Osteocyte (in vitro differentiated cells): Measurements from ENCODE around the gene LGALS16. TPM values are rescaled to one million over a fixed set of nuclear protein-coding genes. Genes with fewer than 3 reads are reported as not detected.

Experiments used
- DNase-seq: peaks from one replicate; pipeline ENCODE4 v3.0.0; 2021; ENCODE audit warnings: mixed read lengths; ENCODE audit not compliant: unreplicated experiment; ENCODE audit errors: extremely low spot score
- H3K27ac Mint-ChIP-seq: one replicate; pipeline ENCODE4 v1.8.0; 2021; ENCODE audit warnings: mild to moderate bottlenecking, mixed read lengths; ENCODE audit not compliant: unreplicated experiment
- H3K27me3 Mint-ChIP-seq: one replicate; pipeline ENCODE4 v1.8.0; 2021; ENCODE audit warnings: mixed read lengths; ENCODE audit not compliant: unreplicated experiment
- H3K36me3 Mint-ChIP-seq: one replicate; pipeline ENCODE4 v1.8.0; 2021; ENCODE audit warnings: mixed read lengths; ENCODE audit not compliant: unreplicated experiment
- H3K4me1 Mint-ChIP-seq: one replicate; pipeline ENCODE4 v1.8.0; 2021; ENCODE audit warnings: mixed read lengths; ENCODE audit not compliant: unreplicated experiment
- H3K4me3 Mint-ChIP-seq: one replicate; pipeline ENCODE4 v1.8.0; 2021; ENCODE audit warnings: mild to moderate bottlenecking, moderate library complexity, mixed read lengths; ENCODE audit not compliant: unreplicated experiment
- H3K9me3 Mint-ChIP-seq: one replicate; pipeline ENCODE4 v1.8.0; 2021; ENCODE audit warnings: mixed read lengths; ENCODE audit not compliant: unreplicated experiment
- CTCF ChIP-seq: fragments of 200-600 bp; sonication (generic); IDR thresholded peaks from 2 replicates; pipeline ENCODE4 v1.5.0; 2021; ENCODE audit warnings: antibody characterized with exemption, mild to moderate bottlenecking, moderate library complexity
- total RNA-seq: library from RNA; stranded (reverse); gene quantifications from 2 replicates; pipeline ENCODE4 v1.2.1, GENCODE V29; 2021

LGALS16 gene
- total RNA-seq, 1 donor from 2014 or later = not detected

DNA sequence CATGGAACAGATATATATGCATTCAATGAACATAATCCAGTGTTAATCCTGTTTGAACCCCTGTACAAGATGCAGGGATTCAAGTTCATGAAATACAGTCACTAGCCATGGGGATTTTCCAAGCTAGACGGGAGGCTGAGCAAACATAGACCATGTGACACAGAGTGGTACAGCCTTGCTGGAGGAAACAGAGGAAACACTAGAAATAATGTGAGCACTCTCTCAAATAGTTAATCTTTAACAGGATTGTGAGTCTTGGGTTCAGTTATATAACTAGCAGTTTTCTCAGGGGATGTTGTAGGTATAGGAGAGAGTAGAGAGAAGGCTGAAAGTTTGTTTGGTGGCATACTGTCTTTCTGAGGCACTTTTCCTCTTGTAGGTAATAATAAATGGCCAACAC, 13.9 kb upstream of the LGALS16 start:
- Mint-ChIP-seq H3K27me3 (no peaks in the 10 kb centered on the region), H3K27ac (no peak overlapping the region), H3K4me1 (no peaks in the 10 kb centered on the region), H3K9me3 (no peaks in the 10 kb centered on the region), H3K36me3 (no peaks in the 10 kb centered on the region), H3K4me3 (no peak overlapping the region)
- no peak for TF ChIP-seq CTCF
- DNase-seq = no peak

GRCh38 chr19:39643591-39643990, 12.1 kb upstream of the LGALS16 start:
- H3K4me3 Mint-ChIP-seq = no peak overlapping the region
- no peaks in the 10 kb centered on the region for H3K27me3 Mint-ChIP-seq
- no peak for TF ChIP-seq CTCF
- H3K4me1 Mint-ChIP-seq = no peaks in the 10 kb centered on the region
- no peaks in the 10 kb centered on the region for H3K36me3 Mint-ChIP-seq
- H3K27ac Mint-ChIP-seq = no peak overlapping the region
- H3K9me3 Mint-ChIP-seq = no peaks in the 10 kb centered on the region
- DNase-seq = no peak

DNA sequence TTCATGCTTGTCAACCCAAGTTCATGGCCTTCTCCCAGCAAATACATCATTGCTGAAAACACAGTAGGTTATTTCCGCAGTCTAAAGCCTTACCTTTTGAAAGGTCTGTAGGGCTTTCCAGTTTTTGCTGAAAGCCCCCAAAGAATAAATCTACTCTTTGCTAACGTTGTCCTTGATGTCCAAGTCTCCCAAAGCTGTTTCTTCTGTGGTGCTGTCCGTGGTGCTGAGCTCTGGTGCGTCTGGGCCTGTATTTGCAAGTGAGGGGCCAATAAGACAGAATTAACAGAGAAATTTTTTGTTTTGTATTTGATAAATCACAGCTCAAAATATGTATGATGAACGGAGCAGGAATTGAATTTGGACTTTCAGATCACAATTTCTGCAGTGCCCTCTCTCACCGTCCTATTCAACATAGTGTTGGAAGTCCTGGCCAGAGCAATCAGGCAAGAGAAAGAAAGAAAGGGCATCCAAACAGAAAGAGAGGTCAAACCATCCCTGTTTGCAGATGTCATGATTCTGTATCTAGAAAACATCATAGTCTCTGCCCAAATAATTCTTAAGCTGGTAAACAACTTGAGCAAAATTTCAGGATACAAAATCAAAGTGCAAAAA, 9.8 kb upstream of the LGALS16 start:
- no peaks in the 10 kb centered on the region for H3K4me1 Mint-ChIP-seq
- no peak for TF ChIP-seq CTCF
- DNase-seq = no peak
- no peaks in the 10 kb centered on the region for H3K36me3 Mint-ChIP-seq
- no peak overlapping the region for H3K27ac Mint-ChIP-seq
- H3K4me3 Mint-ChIP-seq = no peak overlapping the region
- no peaks in the 10 kb centered on the region for H3K27me3 Mint-ChIP-seq
- no peaks in the 10 kb centered on the region for H3K9me3 Mint-ChIP-seq

DNA sequence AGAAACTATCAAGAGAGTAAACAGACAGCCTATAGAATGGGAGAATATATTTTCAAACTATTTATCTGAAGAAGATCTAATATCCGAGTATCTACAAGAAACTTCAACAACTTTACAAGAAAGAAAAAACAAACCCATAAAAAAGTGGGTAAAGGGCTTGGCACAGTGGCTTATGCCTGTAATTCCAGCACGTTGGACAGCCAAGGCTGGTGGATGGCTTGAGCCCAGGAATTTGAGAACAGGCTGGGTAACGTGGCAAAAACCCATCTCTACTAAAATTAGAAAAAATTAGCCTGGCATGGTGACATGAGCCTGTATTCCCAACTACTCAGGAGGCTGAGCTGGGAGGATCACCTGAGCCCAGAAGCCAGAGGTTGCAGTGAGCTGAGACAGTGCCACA, 7.8 kb upstream of the LGALS16 start:
- Mint-ChIP-seq H3K36me3 (no peaks in the 10 kb centered on the region), H3K4me3 (no peak overlapping the region), H3K27ac (no peak overlapping the region), H3K9me3 (no peaks in the 10 kb centered on the region), H3K4me1 (no peaks in the 10 kb centered on the region), H3K27me3 (peaks cover 4% of the 10 kb centered on the region)
- TF ChIP-seq CTCF = no peak
- no peak for DNase-seq

DNA sequence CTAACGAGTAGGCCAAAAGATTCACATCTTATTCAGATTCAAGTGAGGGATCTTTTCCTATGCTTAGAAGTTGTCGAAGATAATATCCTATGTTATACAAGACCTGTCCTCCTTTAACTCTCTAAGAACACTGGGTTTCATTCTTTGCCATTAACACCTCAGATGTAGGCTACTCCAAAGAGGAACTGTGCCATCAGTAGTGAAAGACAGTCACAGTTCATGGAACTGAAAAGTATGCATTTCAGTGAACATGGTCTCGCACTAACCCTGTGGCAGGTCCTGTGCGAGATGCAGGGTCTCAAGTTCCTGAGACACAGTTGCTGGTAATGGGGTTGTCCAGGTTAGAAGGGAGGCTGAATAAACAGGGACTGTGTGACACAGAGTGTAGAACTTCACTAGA, 4.1 kb downstream of the LGALS16 start:
- Mint-ChIP-seq H3K36me3 (no peaks in the 10 kb centered on the region), H3K9me3 (no peaks in the 10 kb centered on the region), H3K27ac (no peak overlapping the region), H3K4me3 (no peak overlapping the region), H3K27me3 (peaks cover 13% of the 10 kb centered on the region), H3K4me1 (no peaks in the 10 kb centered on the region)
- TF ChIP-seq CTCF = no peak
- DNase-seq = no peak
